HG02588 (cell line): ENCODE data around the gene PRDM2.

Experiments used
- ATAC-seq: cut with Tn5 transposase; IDR thresholded peaks from one replicate; pipeline ENCODE4 v1.9.1; 2021; ENCODE audit warnings: mild to moderate bottlenecking, moderate library complexity; ENCODE audit not compliant: unreplicated experiment

PRDM2 gene

GRCh38 chr1:13809461-13810159 is 109.6 kb downstream of the PRDM2 start:
- no peak for ATAC-seq

- ATAC-seq, result no peak
These were observed 112.7 kb downstream of the PRDM2 start for GRCh38 chr1:13812456-13813397.

GRCh38 chr1:13813398-13814012 is 113.5 kb downstream of the PRDM2 start:
- ATAC-seq, result no peak

- ATAC-seq, result no peak
These were observed 114.1 kb downstream of the PRDM2 start for GRCh38 chr1:13814131-13814530.

- ATAC-seq, result no peak
These were observed 116.2 kb downstream of the PRDM2 start for GRCh38 chr1:13816016-13816760.

GRCh38 chr1:13817906-13818305 is 117.9 kb downstream of the PRDM2 start:
- no peak for ATAC-seq

GRCh38 chr1:13818926-13819325 is 118.9 kb downstream of the PRDM2 start:
- ATAC-seq, result no peak

GRCh38 chr1:13819642-13820041 is 119.7 kb downstream of the PRDM2 start:
- ATAC-seq, result no peak

- ATAC-seq, result no peak
These were observed 120.1 kb downstream of the PRDM2 start for GRCh38 chr1:13820055-13820454.

GRCh38 chr1:13820456-13820855 is 120.5 kb downstream of the PRDM2 start:
- ATAC-seq, result no peak

- no peak for ATAC-seq
These were observed 123.3 kb downstream of the PRDM2 start for GRCh38 chr1:13823126-13823880.

- ATAC-seq, result no peak
These were observed 123.9 kb downstream of the PRDM2 start for GRCh38 chr1:13823936-13824335.

GRCh38 chr1:13824626-13825025 is 124.6 kb downstream of the PRDM2 start:
- ATAC-seq, result no peak

GRCh38 chr1:13825033-13825432 is 125.0 kb downstream of the PRDM2 start:
- ATAC-seq, result no peak

GRCh38 chr1:13826009-13826408 is 126.0 kb downstream of the PRDM2 start:
- no peak for ATAC-seq

- ATAC-seq, result no peak
These were observed 126.6 kb downstream of the PRDM2 start for GRCh38 chr1:13826591-13826990.

GRCh38 chr1:13828454-13829151 is 128.6 kb downstream of the PRDM2 start:
- no peak for ATAC-seq

GRCh38 chr1:13829152-13829769 is 129.3 kb downstream of the PRDM2 start:
- no peak for ATAC-seq

- ATAC-seq, result no peak
These were observed 130.2 kb downstream of the PRDM2 start for GRCh38 chr1:13830170-13830569.
